Measurements from ENCODE around the gene CACNA1C.

The CACNA1C gene

DNA sequence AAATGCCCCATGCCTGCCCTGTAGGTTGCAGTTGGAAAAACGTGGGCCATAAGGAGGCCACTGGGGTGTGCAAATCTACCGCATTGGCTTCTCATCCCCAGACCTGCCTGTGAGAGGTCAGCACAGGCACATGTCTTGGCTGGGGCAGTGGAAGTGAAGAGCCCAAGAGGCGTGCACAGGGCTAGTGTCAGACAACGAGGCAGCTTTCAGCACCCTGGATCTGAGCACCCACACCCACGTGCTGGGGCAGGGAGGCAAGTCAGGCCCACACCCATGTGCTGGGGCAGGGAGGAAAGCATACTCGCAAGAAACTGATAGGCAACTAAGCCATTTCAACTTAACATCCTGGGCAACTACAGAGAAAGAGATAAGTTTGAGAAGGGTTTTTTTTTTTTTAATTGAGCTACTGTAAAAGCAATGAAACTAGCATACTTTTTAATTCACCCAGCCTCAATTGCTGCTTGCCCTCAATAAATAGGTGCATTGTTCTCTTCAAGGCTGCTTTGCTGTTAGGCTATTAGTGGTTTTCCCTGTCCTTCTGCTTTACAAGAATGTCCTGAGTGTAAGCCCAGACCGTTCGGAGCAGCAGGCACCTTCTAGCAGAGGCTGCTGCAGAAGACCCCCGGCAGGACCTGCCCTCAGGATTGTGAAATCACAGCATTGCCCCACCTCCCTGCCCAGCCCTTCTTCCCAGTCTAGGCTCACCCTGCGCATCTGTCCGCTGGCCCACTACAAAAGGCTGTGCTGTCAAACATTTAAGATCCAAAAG is 386.7 kb downstream of the CACNA1C start:
- no peak for DNase-seq

- no peak for DNase-seq
Measured at GRCh38 chr12:2443776-2444175, 391.0 kb downstream of the CACNA1C start.

DNA sequence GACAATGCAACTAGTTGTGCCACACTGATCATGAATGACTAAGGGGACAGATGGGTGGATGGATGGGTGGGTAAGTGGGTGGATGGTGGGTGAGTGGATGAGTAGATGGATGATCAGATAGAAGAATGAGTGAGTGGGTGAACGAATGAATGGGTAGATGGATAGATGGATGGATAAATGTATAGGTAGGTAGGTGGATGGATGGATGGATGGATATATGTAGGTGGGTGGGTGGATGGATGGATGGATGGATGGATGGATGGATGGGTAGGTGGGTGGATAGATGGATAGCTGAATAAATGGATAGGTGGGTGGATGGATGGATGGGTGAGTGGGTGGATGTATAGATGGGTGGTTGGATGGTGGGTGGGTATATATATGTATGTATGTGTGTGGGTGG is 393.2 kb downstream of the CACNA1C start:
- DNase-seq, result no peak

DNA sequence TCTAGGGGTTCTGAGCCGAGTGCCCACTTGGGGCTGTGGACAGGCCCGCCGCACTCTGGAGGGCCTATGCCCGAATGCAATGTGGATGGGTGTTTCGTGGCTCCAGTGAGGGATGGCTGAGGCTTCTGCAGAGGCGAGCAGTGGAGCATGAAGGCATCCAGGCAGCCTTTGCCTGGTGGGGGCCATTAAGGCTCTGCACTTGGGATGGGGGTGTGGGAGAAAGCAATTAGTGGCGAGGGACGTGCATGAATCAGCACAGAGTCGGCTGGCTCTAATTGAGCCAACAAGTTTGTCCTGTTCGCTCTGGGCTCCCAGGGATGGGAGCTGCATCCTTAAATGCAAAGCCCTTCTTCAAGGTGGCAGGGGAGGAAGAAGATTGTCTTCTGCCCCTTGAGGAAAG is 395.1 kb downstream of the CACNA1C start:
- DNase-seq, result no peak

DNA sequence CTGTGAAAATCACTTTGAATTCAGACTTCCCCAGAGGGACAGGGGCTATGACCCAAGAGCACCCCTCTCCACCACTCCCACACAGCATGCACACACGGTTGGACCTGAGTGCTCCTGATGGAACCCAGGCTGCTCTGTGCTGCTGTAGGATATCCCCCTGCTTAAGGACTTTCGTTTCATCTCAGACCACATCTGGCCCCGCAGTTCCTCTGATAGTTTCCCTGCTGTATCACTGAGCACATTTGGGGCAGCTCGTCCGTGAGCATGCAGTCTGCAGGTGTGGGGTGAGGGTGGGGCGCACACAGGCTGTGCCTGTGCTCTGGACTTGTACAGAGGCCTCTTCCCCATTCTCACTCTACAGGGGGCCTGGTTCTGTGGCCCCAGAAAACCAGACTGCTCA is 396.8 kb downstream of the CACNA1C start:
- no peak for DNase-seq

DNA sequence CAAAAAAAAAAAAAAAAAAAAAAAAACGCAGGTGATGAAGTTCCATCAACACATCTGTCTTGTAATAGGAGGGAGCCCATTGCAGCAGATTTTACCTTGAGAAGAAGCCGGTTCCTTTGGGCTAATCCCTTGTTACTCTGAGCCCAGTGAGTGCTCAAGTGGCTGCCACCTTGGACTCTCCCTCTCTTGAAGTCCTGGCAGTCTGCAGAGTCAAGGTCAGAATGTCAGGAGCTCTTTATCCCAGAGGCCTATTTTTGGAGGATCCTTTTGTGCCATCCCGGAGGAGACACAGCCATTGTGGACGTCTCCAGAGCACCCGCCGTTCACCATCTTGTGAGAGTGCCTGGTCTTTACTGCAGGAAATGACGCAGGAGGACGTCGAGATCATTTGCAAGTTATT is 397.8 kb downstream of the CACNA1C start:
- no peak for DNase-seq

GRCh38 chr12:2451025-2451424 is 398.2 kb downstream of the CACNA1C start:
- no peak for DNase-seq

- DNase-seq, result no peak
Measured at GRCh38 chr12:2451497-2451896, 398.7 kb downstream of the CACNA1C start.

DNA sequence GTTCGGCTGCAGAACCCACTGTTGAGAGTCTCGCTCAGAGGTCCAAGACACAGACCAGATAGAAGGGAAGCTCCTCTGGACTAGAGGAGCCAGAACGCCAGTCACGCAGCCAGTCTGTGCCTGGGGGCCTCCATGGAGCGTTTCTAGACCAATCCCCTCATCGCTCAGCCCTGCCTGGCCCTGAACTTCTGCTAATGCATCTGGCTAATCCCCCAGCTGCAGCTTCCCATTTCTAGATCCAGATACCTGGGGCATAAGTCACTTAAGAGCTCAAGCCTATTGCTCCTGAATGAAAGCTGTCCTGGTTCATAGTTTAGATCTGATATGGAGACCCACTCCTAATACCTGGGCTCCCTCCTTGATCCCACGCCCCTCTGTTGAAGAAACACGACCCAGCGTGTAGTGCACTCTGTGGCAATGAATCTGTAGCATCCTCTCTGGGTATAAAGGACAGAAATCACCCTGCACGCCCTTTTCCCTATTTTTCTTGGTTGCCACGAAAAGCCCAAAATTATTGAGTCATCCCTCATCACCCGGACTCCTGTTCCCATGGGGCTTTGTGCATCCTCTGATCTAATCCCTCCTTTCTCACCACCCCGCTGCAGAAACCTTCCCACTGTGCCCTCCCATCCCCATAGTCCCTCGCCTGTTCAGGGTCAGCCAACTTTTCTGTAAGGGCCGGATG is 400.4 kb downstream of the CACNA1C start:
- no peak for DNase-seq

DNA sequence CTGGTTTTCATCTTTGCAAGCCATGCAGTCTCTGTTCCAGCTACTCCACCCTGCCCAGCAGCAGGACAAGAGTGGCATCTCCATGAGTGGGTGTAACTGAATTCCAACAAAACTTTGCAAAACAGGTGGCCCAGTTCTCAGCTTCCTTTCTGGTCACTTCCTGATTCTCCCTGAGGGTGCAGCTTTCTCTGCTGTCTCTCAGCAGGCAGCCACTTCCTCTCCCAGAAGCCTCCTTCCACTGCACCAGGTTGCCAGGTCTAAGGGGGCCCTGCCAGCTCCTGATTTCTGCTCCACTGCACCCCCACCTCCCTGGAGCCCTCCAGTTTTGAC is 400.9 kb downstream of the CACNA1C start:
- DNase-seq, result no peak

- no peak for DNase-seq
Measured at GRCh38 chr12:2454601-2455177, 401.9 kb downstream of the CACNA1C start.

GRCh38 chr12:2455410-2455809 is 402.6 kb downstream of the CACNA1C start:
- DNase-seq, result no peak

GRCh38 chr12:2456122-2456812 is 403.5 kb downstream of the CACNA1C start:
- DNase-seq, result no peak

GRCh38 chr12:2456813-2457186 is 404.0 kb downstream of the CACNA1C start:
- no peak for DNase-seq

GRCh38 chr12:2457215-2457932 is 404.6 kb downstream of the CACNA1C start:
- no peak for DNase-seq

DNA sequence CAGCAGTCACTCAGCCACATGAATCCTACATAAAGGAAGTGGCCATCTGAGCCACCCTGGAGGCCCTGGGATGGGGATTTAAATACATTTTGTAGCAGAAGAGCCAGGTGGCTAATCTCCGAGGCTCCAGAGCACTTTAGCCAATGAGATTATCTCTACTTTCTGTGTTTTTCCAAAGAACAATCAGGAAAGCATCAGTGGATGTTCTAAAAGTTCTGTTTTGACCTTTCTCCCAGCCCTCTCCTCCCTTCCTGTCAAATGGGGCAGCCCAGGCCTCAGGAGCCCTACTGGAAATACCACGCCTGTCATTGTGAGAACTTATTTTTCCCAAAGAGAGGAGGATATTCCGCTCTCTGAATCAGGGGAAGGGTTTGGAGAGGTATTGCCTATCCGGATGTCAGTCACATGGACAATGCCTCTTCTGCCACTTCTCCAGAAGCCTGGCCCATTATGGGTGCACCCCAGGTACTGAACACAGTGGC is 405.2 kb downstream of the CACNA1C start:
- DNase-seq, result no peak

DNA sequence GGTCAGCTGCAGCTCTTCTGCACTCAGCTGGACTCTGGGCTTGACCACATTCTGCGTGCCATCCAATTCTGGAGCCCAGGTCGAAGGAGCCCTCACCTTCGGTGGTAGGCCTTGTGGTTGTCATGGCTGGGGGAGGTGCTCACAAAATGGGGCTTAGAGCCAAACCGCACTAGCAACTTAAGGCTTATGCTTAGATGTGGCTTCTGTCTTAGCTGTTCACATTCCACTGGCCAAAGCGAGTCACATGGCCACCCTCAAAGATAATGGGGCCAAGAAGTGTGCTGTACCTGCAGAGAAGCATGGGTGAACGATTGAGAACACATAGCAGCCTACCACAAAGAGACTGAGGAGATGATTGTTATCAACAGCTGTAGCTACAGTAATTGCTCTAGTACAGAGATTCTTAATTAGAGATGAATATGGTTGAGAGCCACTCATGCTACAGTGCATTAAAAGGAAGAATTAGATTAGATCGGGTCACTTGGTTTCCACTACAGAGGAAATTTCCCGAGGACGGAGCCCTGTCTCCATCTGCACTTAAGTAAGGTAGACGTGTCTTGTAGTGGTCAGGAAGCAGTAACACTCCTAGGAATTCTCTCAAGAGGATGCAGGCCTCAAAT is 407.4 kb downstream of the CACNA1C start:
- DNase-seq, result no peak

- DNase-seq, result no peak
Measured at GRCh38 chr12:2461046-2461445, 408.3 kb downstream of the CACNA1C start.

GRCh38 chr12:2461645-2462044 is 408.9 kb downstream of the CACNA1C start:
- DNase-seq, result no peak

GRCh38 chr12:2462087-2462486 is 409.3 kb downstream of the CACNA1C start:
- no peak for DNase-seq

GRCh38 chr12:2463719-2464118 is 410.9 kb downstream of the CACNA1C start:
- DNase-seq, result no peak

DNA sequence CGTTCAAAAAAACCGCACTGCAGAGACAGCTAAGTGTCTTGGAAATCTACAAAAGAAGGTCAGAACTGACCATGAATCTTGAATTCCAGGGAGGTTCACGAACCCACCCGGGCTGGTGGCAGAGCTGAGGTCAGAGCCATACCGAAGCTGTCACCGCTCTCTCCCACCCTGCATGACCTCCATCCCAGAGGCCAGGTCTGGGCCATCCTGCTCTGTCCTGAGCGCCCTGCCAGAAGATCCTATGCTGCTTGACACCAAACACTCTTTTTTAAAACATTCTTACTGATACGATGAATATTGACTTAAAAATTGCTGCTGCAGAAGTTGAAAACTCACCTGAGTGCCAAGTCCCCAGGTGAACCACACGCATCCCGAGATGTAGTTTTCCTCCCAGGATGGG is 412.9 kb downstream of the CACNA1C start:
- DNase-seq, result no peak

GRCh38 chr12:2466211-2466610 is 413.4 kb downstream of the CACNA1C start:
- DNase-seq, result no peak
